ENCODE data around the gene GBF1.
A peak's percentile ranks its signal among the peaks of the same experiment; 100 is the strongest.

GBF1 gene

DNA sequence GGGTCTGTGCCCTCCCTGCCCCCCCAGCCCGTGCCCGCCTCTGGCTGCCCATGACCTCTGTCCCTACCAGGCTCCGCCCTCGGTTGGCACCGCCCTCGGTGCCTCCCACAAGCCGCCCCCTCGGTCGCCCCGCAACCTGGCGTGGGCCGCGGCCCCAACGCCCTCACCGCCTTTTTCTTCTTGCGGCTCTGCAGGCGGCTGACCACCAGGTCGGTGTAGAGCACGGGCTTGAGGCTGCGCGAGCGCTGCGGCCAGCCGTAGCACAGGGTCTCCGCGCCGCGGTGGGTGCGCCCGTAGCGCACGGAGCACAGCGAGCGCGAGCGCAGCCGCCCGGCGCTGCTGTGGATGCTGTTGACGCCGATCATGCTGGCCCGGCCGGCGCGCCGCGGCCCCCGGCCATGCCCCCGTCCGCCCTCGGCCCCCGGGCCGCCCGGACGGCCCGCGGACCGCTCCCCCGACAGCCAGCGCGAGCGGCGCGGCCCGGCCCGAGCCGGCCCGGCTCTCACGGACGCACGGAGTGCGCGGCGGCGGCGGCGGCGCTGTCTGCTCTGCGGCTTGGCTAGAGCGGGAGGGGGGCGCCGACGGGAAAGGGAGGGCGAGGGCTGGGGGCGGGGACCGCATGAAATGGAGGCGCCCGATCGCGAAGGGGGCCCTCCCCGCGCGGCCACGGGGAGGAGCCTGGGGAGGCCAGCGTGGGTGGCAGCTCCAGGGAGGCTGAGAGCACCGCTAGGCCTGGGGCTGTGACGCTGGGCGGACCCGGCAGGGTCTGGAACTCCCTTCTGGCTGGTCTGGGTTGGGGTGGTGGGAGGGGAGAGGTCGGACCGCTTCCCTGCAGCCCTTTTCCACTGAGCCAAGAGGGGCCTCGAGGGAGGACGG, 163.6 kb downstream of the GBF1 start:
- peak; percentile 69 to 76 for DNase-seq (ENCODE audit: low read depth in 2 of 2)

DNA sequence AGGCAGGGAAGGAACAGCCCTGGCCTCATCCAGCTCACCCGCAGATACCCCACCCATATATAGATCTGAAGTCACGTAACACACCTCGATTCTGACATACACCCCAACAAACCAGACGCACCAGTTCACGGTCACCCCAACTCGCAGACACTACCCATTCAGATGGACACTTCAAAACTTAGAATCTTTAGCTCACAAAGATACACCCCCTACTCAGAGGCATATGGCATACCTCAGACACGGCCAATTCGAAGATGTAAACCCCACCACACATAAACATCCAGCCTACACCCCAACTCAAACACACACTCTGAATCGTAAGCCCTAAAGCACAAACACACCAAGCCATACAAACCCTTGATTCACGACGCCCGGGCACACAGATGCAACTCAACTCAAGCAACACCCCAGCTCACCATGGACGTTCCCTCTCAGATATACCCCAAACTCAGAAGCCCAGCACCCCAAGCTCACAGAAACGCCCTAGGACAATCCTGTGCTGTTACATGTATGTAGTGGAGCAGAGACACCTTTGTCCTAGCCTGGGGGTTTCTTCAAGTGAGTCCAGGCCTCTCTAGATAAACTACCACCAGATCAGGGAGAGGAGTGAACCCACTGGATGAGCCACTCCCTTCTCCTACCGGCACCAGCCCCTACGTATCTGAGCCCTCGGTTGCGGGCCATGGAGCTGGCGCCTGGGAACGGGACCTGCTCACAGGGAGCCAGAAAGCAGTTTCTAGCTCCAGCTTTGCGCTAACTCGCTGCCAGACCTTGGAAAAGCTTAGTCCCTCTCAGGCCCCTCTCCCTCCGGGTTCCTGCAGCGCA, 164.5 kb downstream of the GBF1 start:
- no peak for DNase-seq (ENCODE audit: low read depth in 2 of 2)

- peak in 1 of 2 donors; percentile 64 for DNase-seq (ENCODE audit: low read depth in 2 of 2)
These were observed 165.2 kb downstream of the GBF1 start for GRCh38 chr10:102410429-102411073.

DNA sequence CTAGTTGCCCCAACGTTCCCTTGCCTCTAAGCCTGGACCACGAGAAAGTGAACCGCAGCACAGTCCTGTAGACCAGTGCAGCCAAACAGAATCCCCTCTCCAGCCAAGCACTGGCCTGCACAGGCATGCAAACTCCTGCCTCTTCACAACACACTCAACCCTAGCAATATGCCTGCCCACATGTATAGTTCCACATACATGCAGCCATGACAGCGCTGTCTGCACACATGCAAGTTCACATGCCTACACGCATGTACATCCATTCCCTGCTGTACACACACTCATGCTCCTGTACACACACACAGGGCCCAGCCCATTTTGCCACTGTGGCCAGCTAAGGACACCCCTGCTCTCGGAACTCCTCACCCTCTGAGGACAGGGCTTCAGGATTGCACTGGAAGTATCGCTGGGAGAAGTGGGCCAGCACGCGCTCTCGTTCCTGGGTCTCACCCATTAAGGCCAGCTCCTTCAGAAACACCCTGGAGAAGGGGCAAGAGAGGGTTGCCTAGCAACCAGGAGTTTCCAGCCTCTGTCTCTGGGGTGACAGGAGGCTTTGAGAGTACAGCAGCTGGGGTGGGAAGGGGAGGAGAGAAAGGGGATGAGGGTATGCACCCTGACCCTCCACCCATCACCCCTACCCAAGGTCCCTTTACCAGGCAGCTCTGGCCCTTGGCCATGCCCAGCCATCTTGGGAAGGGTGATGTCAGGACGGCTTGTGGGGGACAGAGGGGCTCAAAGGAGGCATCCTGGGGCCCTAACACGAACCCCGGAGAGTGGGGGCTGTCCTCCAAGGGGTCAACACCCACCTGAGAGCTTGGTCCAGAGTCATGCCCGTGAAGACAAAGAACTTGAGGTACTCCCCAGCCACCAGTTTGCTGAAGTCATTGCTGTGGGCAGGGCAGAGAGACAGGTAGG, 166.3 kb downstream of the GBF1 start:
- DNase-seq (ENCODE audit: low read depth in 2 of 2) = no peak

DNA sequence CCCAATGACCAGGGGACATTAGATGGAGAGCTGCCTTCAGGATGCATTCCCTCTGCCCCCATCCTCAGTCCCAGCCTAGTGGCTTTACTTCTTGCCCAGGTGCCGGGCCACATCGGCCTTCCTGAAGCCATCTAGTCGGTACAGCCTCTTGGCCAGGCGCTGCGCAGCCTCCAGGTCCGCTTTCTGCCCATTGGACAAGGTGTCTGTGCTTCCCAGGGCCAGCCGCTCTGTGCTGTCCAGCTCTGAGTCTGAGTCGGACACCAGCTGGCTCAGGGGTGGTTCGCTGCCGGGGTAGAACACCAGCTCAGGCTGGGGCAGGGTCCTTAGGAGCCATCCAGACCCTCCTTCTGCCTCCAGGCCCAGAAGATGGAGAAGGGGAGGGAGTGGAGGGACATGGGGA, 167.0 kb downstream of the GBF1 start:
- DNase-seq (ENCODE audit: low read depth in 2 of 2) = no peak

DNA sequence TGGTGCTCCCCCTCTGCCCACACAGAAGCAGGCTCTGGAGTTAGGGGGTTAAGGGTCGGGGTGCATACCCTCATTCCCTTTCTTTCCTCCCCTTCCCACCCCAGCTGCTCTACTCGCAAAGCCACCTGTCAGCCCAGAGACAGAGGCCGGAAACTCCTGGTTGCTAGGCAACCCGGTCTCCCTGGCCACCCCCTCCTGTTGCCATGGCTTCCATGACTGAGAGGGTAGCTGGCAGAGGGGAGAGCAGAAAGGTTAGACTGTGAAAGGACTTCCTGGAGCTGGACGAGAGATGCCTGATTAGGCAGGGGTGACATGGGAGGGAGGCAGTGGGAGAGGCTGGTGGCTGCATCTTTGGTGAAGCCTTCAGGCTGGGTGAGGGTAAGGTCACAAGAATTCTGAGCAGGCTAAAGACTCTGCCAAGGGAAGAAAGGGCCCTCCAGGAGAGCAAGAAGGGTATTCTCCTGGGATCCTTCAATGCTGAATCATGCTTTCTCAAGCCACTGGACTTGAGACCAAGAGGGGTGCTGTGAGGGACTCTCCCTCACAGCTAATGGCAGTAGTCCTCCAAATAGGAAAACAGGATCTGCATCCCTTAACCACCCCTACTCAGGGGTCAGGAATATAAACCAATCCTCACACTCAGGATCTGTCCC, 167.8 kb downstream of the GBF1 start:
- DNase-seq (ENCODE audit: low read depth in 2 of 2) = no peak

- DNase-seq (ENCODE audit: low read depth in 2 of 2) = no peak
These were observed 168.7 kb downstream of the GBF1 start for GRCh38 chr10:102413806-102414561.

DNA sequence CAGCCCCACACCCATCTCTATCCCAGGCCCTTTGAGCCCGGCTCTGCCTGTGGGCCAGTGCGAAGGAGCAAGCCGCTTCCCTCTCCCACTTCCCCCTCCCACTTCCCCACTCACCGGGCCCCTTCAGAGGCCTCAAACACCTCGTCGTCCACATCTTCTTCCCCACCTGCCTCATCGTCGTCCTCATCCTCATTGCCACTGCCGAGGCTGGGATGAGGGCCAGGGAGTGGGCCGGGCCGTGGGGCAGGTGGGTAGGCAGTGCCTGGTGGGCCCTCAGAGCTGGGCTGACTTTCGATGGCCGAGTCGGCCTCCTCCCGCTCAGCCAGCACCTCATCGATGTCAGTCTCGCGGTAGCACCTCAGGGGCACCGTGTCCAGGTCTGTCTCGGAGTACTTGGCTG, 169.4 kb downstream of the GBF1 start:
- DNase-seq (ENCODE audit: low read depth in 2 of 2) = no peak

DNA sequence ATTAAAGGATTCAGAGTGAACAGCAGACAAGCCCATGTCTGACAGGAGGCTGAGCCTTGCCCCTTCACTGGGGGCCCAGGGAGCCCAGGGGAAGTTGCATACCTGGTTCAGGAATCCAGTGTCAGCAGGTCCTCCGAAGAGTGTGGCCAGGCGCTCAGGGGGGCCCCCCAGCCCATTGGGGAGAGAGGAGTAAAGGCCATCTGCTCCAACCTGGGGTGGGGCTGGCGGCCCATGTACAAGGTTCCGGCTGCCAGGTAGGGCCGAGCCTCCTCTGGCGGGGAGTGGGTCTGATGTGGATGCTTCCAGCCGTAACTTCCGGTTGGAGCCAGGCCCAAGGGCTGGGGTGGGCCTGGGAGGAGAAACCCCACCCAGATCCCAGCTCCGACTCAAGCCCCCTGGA, 171.0 kb downstream of the GBF1 start:
- no peak for DNase-seq (ENCODE audit: low read depth in 2 of 2)

GRCh38 chr10:102416695-102417094, 171.4 kb downstream of the GBF1 start:
- no peak for DNase-seq (ENCODE audit: low read depth in 2 of 2)

DNA sequence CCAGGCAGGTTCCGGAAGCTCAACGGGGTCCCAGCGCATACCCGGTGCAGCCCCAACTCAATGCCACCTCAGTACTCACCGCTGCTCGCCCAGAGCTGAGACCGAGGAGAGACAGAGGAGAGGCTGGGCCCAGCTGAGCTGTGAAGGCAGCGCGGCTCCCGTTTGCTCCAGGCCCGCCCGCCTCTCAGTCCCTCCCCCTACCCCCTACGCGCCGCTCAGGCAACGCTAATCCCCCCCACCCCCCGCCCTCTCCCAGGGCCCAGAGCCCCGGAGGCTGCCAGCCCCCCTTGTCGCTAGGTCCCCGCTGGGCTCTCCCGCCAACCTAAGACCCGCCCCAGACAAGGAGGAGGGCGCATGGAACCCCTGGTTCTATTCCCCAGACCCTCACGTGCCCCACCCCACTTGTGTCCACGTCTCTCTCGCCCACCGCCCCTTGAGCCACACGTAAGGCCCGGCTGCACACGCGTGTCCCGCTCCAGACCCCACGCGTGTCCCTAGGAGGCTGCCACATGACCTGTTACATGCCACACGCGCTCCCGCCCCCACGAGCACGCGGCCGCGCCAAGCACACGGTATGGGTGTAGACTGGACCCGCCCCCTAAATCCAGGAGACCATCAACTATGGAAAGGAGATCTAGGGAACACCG, 173.4 kb downstream of the GBF1 start, which contains the start of gene PSD:
TSS of gene PSD (minus strand) at position 164 of the 647 bp plus-strand sequence. CDS start 1,747 bp downstream, outside the sequence.
- DNase-seq (ENCODE audit: low read depth in 2 of 2) = no peak

- DNase-seq (ENCODE audit: low read depth in 2 of 2) = peak in 1 of 2 donors; percentile 61
These were observed 174.2 kb downstream of the GBF1 start for GRCh38 chr10:102419269-102420180.

DNA sequence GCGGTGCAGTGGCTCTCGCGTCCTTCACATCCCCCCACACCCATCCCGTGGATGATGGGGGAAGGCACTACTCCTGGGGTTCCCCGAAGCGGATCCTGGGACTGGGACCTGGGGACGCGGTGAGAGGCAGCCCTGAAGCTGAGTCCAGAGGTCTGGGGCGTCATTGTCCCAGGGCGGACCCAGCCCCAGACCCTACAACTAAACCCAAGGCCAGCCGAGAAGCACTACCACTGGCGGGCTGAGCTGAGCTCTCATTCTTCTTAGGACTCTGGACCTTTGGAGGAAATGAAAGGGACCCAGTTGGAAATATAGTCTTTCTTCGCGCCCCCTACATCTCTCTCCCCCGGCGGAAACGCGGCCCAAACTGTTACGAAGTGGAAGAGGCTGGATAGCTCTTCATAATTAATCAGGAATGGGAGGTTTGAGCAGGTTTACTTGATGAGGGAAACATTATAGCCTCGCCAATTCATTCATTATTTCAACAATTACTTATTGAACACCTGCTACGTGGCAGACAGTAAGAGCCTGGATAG, 174.9 kb downstream of the GBF1 start:
- no peak for DNase-seq (ENCODE audit: low read depth in 2 of 2)

DNA sequence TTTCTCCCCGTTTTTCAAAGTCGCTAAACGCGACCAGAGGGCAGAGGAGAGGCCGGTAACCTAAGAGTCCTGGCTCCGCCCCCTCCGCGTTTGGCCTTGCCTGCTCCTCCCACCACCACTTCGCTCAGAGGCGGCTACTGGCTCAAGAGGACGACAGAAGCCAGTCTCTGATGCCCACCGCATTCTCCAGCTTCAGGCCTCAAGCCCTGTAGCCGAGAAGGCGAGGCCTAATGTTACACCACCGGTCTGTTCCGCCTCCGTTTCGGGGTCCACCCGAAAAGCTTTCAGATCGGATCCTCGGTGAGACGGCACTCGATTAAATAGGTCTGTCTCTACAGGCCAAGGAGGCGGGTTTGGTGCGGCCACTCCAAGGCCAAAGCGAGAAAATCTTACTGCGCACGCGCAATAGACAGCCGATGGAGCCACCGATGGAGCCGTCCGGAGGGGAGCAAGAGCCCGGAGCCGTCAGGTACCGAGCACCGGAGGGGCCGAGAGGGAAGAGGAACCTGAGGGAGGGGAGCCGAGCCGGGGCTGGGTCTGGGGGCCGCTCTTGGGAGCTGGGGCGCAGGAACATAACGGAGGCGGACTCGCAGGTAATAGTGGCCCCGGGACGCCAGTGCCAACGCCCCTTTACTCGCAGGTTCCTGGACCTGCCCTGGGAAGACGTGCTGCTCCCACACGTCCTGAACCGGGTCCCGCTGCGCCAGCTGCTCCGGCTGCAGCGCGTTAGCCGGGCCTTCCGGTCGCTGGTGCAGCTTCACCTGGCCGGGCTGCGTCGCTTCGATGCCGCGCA, 175.6 kb downstream of the GBF1 start, which contains the start of gene FBXL15:
TSS of gene FBXL15 (plus strand) at position 123 of the 793 bp plus-strand sequence. CDS start at position 417, 294 bp downstream.
- peak; percentile 95 to 96 for DNase-seq (ENCODE audit: low read depth in 2 of 2)

DNA sequence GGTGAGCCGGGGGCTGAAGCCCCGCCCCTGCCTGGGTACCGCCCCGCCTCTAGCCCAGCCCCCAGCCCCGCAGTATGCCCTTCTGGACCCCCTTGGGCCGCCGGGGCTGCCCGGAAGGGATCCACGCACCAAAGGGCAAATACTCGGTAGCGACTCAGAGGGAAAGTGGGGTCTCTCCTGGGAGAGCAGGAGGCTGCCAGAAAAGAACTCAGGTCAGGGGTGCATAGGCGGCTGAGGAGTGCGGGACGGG, 176.1 kb downstream of the GBF1 start:
- DNase-seq (ENCODE audit: low read depth in 2 of 2) = no peak

DNA sequence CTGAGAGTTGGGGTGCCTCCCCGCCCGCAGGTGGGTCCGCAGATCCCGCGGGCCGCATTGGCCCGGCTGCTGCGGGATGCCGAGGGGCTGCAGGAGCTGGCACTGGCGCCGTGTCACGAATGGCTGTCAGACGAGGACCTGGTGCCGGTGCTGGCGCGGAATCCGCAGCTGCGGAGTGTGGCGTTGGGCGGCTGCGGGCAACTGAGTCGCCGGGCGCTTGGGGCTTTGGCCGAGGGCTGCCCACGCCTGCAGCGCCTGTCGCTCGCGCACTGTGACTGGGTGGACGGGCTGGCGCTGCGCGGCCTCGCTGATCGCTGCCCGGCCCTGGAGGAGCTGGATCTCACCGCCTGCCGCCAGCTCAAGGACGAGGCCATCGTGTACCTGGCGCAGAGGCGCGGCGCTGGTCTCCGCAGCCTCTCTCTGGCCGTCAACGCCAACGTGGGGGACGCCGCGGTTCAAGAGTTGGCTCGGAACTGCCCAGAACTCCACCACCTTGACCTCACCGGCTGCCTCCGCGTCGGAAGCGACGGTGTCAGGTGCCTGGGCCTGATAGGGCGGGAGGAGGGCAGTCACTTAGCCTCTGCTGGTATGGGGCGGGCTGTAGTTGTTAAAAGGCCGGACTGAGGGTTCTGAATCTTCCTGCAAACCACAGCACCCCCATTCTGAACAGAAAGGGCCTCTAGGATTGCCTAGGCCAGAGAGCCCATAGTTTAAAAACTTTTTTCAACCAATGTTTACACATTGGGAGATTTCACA, 176.6 kb downstream of the GBF1 start:
- DNase-seq (ENCODE audit: low read depth in 2 of 2) = no peak
